ENCODE measurements around the gene PTPRK.
A peak's percentile ranks its signal among the peaks of the same experiment; 100 is the strongest.

The PTPRK gene

GRCh38 chr6:127963495-127963894 lies 556.9 kb downstream of the PTPRK start:
- Histone ChIP-seq H3K27me3 (no peaks in the 10 kb centered on the region), H3K9me3 (no peaks in the 10 kb centered on the region), H3K36me3 (no peaks in the 10 kb centered on the region), H3K4me3 (ENCODE audit: low read depth, low read length) (no peak overlapping the region), H3K4me1 (no peaks in the 10 kb centered on the region; the same call in 1 of the 2 replicates)
- no peak for DNase-seq
- TF ChIP-seq, protein P1, sequence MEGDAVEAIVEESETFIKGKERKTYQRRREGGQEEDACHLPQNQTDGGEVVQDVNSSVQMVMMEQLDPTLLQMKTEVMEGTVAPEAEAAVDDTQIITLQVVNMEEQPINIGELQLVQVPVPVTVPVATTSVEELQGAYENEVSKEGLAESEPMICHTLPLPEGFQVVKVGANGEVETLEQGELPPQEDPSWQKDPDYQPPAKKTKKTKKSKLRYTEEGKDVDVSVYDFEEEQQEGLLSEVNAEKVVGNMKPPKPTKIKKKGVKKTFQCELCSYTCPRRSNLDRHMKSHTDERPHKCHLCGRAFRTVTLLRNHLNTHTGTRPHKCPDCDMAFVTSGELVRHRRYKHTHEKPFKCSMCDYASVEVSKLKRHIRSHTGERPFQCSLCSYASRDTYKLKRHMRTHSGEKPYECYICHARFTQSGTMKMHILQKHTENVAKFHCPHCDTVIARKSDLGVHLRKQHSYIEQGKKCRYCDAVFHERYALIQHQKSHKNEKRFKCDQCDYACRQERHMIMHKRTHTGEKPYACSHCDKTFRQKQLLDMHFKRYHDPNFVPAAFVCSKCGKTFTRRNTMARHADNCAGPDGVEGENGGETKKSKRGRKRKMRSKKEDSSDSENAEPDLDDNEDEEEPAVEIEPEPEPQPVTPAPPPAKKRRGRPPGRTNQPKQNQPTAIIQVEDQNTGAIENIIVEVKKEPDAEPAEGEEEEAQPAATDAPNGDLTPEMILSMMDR (IDR thresholded peaks at IDR 0.05; ENCODE audit: low read depth, low read length) = no peak

GRCh38 chr6:127959869-127960268 lies 560.5 kb downstream of the PTPRK start:
- H3K4me1 ChIP-seq = no peaks in the 10 kb centered on the region
- TF ChIP-seq, protein P1 (IDR thresholded peaks at IDR 0.05; ENCODE audit: low read depth, low read length) = no peak
- H3K36me3 ChIP-seq = no peaks in the 10 kb centered on the region
- no peaks in the 10 kb centered on the region for H3K9me3 ChIP-seq
- DNase-seq = no peak
- H3K27me3 ChIP-seq = no peaks in the 10 kb centered on the region
- H3K4me3 ChIP-seq (ENCODE audit: low read depth, low read length) = no peak overlapping the region

DNA sequence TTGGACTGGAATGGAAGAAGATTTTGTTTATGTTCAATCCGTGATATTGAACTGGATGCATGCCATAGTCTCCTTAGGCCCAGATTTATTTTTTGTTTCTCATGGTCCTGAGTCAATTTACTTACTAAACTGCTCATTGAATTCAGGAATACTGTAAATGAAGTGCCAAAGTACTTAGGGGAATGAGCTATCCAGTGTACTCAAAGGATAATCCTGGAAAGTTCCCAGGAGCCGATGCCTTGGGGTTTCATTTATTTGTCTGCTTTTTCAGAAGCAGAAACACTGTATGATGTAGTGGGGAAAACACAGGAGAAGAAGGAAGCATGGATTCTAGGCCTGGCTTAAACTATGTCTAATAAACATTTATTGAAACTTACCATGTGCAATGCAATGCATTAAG lies 563.4 kb downstream of the PTPRK start:
- H3K4me1 ChIP-seq = no peaks in the 10 kb centered on the region
- H3K4me3 ChIP-seq (ENCODE audit: low read depth, low read length) = no peak overlapping the region
- no peaks in the 10 kb centered on the region for H3K9me3 ChIP-seq
- no peaks in the 10 kb centered on the region for H3K36me3 ChIP-seq
- DNase-seq = no peak
- TF ChIP-seq, protein P1 (IDR thresholded peaks at IDR 0.05; ENCODE audit: low read depth, low read length) = no peak
- no peaks in the 10 kb centered on the region for H3K27me3 ChIP-seq

- Histone ChIP-seq H3K4me1 (no peaks in the 10 kb centered on the region), H3K27me3 (no peaks in the 10 kb centered on the region), H3K36me3 (no peaks in the 10 kb centered on the region), H3K9me3 (no peaks in the 10 kb centered on the region), H3K4me3 (ENCODE audit: low read depth, low read length) (no peak overlapping the region)
- no peak for DNase-seq
- TF ChIP-seq, protein P1 (IDR thresholded peaks at IDR 0.05; ENCODE audit: low read depth, low read length) = peak; percentile 44
Observed at GRCh38 chr6:127956260-127956888, 564.0 kb downstream of the PTPRK start.

- H3K4me3 ChIP-seq (ENCODE audit: low read depth, low read length) = no peak overlapping the region
- no peak for DNase-seq
- H3K4me1 ChIP-seq = no peaks in the 10 kb centered on the region
- no peaks in the 10 kb centered on the region for H3K9me3 ChIP-seq
- H3K27me3 ChIP-seq = no peaks in the 10 kb centered on the region
- TF ChIP-seq, protein P1 (IDR thresholded peaks at IDR 0.05; ENCODE audit: low read depth, low read length) = no peak
- no peaks in the 10 kb centered on the region for H3K36me3 ChIP-seq
Observed at GRCh38 chr6:127954082-127954481, 566.3 kb downstream of the PTPRK start.

DNA sequence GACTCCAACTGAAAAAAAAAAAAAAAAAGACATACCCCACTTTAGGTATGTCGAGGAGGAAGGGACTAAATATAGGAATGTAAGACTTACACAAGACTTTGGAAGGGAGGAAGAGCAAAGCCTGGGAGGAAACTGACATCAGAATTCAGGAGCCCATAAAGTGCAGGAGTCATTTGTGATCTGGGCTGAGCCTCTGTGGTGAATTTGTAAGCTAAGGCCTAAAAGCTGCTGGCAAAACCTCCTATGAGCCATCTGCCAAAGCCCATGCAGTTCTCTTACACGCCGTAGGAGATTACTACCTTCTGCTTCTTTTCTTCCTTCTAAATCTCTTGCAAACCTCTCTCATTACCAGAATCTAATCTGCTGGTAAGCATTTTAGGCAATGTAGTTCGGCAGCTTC lies 567.6 kb downstream of the PTPRK start:
- no peak for DNase-seq

More for the DNA sequence above, 567.6 kb downstream of the PTPRK start:
- H3K36me3 ChIP-seq = no peaks in the 10 kb centered on the region
- no peaks in the 10 kb centered on the region for H3K4me1 ChIP-seq
- H3K4me3 ChIP-seq (ENCODE audit: low read depth, low read length) = no peak overlapping the region
- TF ChIP-seq, protein P1 (IDR thresholded peaks at IDR 0.05; ENCODE audit: low read depth, low read length) = no peak
- H3K27me3 ChIP-seq = no peaks in the 10 kb centered on the region
- H3K9me3 ChIP-seq = no peaks in the 10 kb centered on the region

Measured in BE2C (cell line).